Esophagus squamous epithelium (tissue), 5 donors: ENCODE results near the gene NAPB. TPM values are rescaled to one million over a fixed set of nuclear protein-coding genes. Genes with fewer than 3 reads are reported as not detected.

ENCODE experiments used
- DNase-seq: peaks from one replicate; lab custom pipeline; 2025; lab: John Stamatoyannopoulos, UW
- H3K27ac ChIP-seq, 4 donors: fragments of 200-600 bp; sonication (generic); one replicate each; pipeline ENCODE4 v1.5.1; 2016 to 2019; ENCODE audit warnings: mild to moderate bottlenecking in 1 of 4
- H3K27me3 ChIP-seq, 4 donors: fragments of 200-600 bp; sonication (generic); 1 replicate in 3 of 4; 2 replicates in 1 of 4; pipeline versions ENCODE4 v1.5.1 to v1.6.0; 2017 to 2021; ENCODE audit warnings: antibody characterized with exemption in 1 of 4
- H3K36me3 ChIP-seq, 3 donors: fragments of 200-600 bp; sonication (generic); one replicate each; pipeline ENCODE4 v1.5.1; 2016 to 2019
- H3K4me1 ChIP-seq, 3 donors: fragments of 200-600 bp; sonication (generic); one replicate each; pipeline ENCODE4 v1.5.1; 2017 to 2019
- H3K4me3 ChIP-seq, 4 donors: fragments of 200-600 bp; sonication (generic); 1 replicate in 3 of 4; 2 replicates in 1 of 4; pipeline ENCODE4 v1.5.1; 2016 to 2019; ENCODE audit warnings: mild to moderate bottlenecking in 2 of 4, moderate library complexity in 1 of 4
- H3K9me3 ChIP-seq, 3 donors: fragments of 200-600 bp; sonication (generic); one replicate each; pipeline ENCODE4 v1.5.1; 2016 to 2019
- CTCF ChIP-seq, 6 experiments: fragments of 450-650 bp in 4 of 6; fragments of 200-600 bp in 2 of 6; sonication (generic) in 2 of 6; IDR thresholded peaks; one replicate each; pipeline ENCODE4 v1.5.1; 2016 to 2019; ENCODE audit warnings: antibody characterized with exemption in 6 of 6, mild to moderate bottlenecking in 4 of 6, moderate library complexity in 4 of 6
- POLR2A ChIP-seq, 4 donors: fragments of 450-650 bp; IDR thresholded peaks; one replicate each; pipeline ENCODE4 v1.6.1; 2017; ENCODE audit warnings: antibody characterized with exemption in 4 of 4, mild to moderate bottlenecking in 4 of 4, moderate library complexity in 3 of 4
- whole genome bisulfite sequencing, 2 donors: methylation state at CpG; one replicate each; pipeline ENCODE4 v1.1.5; 2018; 5-methylcytosine and 5-hydroxymethylcytosine counted together
- intact Hi-C: fragments of 100-400 bp; cut with DNase I; formaldehyde crosslinking; loops from one replicate; pipeline ENCODE4 v1.15.0; 2022
- small RNA-seq, 4 donors: library from RNA; depleted of rRNA; stranded (forward); fragments of <200 nt; gene quantifications; one replicate each; pipeline ENCODE3, GENCODE V24; 2016
- total RNA-seq, 4 donors: library from RNA; depleted of rRNA; stranded (reverse); fragments of >200 nt; gene quantifications; one replicate each; pipeline ENCODE4 v1.1.0, GENCODE V29; 2016
- donor health status: DM: yes; HTN: yes; CAD: no.

Gene NAPB
- total RNA-seq, 4 donors from 2014 or later = 7.7 to 16.0 (median 8.7) TPM

- TF ChIP-seq POLR2A (IDR thresholded peaks at IDR 0.05) = no peak
- no peak for TF ChIP-seq CTCF (IDR thresholded peaks at IDR 0.05)
- peaks cover 0 to 6% (median 0%) of the 10 kb centered on the region in 3 donors for H3K4me1 ChIP-seq
- 83 to 100% methylated on average over 1 to 2 of the region's 8 CpGs for WGBS, 2 donors
- no peaks in the 10 kb centered on the region for H3K27me3 ChIP-seq
- no peak overlapping the region for H3K27ac ChIP-seq
- no peak for DNase-seq
- intact Hi-C loops = no loop called here
- no peaks in the 10 kb centered on the region for H3K9me3 ChIP-seq
- H3K4me3 ChIP-seq = no peak overlapping the region
- no peaks in the 10 kb centered on the region for H3K36me3 ChIP-seq
These were observed 94.5 kb downstream of the NAPB start for GRCh38 chr20:23326774-23327173.

GRCh38 chr20:23325107-23325506, 96.2 kb downstream of the NAPB start:
- Histone ChIP-seq H3K9me3 (no peaks in the 10 kb centered on the region), H3K36me3 (no peaks in the 10 kb centered on the region), H3K4me3 (no peak overlapping the region), H3K27ac (no peak overlapping the region), H3K4me1 (no peaks in the 10 kb centered on the region), H3K27me3 (no peaks in the 10 kb centered on the region)
- TF ChIP-seq CTCF (IDR thresholded peaks at IDR 0.05) (no peak), POLR2A (IDR thresholded peaks at IDR 0.05) (no peak)
- DNase-seq = no peak
- 66 to 100% methylated on average over 1 to 3 of the region's 3 CpGs for WGBS, 2 donors
- intact Hi-C loops = no loop called here

Small RNA genes within 50 kb of the gene (small RNA-seq; reads per million reads assigned to genes)
- gene RF00019 (0 reads per million in 4 donors), gene RNA5SP479 (0 to 0.30 (median 0.18) reads per million in 4 donors)

Other genes starting within 250 kb of the NAPB start
- gene NXT1, start 70.7 kb downstream of the NAPB start, total RNA-seq = 10 to 100 TPM; 21.3 to 43.0 (median 38.0) TPM
- 10 to 100 TPM in 1 of 4 donors, 1 to 10 TPM in 3; 3.4 to 11.8 (median 5.1) TPM for gene GZF1, start 59.3 kb downstream of the NAPB start, total RNA-seq
- not detected for gene CSTL1, start 18.2 kb upstream of the NAPB start, total RNA-seq
- gene CST11, start 31.4 kb upstream of the NAPB start, total RNA-seq = not detected
- gene CST8, start 69.6 kb upstream of the NAPB start, total RNA-seq = not detected
- gene CST9L, start 147.0 kb upstream of the NAPB start, total RNA-seq = not detected
- not detected for gene CST9, start 184.4 kb upstream of the NAPB start, total RNA-seq
- 100 to 1,000 TPM; 323 to 899 (median 600) TPM for gene CST3, start 216.5 kb upstream of the NAPB start, total RNA-seq